GM19468 (cell line): ENCODE measurements around the gene MTRR.

Experiments
- ATAC-seq: cut with Tn5 transposase; IDR thresholded peaks from one replicate; pipeline ENCODE4 v1.9.1; 2021; ENCODE audit warnings: mild to moderate bottlenecking, moderate library complexity, moderate number of reproducible peaks; ENCODE audit not compliant: unreplicated experiment; ENCODE audit errors: extremely low read depth

MTRR gene

GRCh38 chr5:7930011-7930410, 61.1 kb downstream of the MTRR start:
- ATAC-seq = no peak

GRCh38 chr5:7941692-7942091, 72.7 kb downstream of the MTRR start:
- ATAC-seq = no peak

GRCh38 chr5:7947301-7947700, 78.4 kb downstream of the MTRR start:
- ATAC-seq = no peak
